ENCODE data around the gene MICOS13.
"Not testable (repeated sequence)": the region's sequence is repeated elsewhere in the genome, so short reads cannot be mapped to it uniquely, and the experiment has no call there.

MICOS13 gene

DNA sequence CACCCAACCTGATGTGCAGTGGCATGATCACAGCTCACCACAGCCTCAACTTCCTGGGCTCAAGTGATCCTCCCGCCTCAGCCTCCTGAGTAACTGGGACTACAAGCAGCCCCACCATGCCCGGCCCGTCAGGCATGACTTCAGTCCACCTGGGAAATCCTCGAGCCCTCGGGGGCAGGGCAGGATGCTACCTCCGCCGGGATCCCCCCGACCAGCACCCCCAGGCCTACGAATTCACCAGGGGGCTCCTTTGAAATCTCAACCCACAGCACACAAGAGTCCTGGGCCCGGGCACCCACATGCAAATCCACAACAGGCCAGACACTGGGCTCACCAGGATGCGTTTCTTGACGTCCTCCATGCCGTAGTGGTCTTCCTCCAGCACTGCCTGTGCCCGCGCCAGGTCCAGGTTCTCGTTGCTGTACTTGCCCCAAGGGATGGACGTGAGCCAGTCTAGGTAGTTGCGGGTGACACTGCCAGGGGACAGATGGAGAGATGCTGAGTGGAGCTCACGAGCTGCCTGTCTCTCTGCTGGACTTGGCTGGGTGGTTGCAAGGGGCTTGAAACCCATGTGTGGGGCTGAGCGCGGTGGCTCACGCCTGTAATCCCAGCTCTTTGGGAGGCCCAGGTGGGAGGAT is 20.3 kb upstream of the MICOS13 start:
- DNase-seq = no peak

DNA sequence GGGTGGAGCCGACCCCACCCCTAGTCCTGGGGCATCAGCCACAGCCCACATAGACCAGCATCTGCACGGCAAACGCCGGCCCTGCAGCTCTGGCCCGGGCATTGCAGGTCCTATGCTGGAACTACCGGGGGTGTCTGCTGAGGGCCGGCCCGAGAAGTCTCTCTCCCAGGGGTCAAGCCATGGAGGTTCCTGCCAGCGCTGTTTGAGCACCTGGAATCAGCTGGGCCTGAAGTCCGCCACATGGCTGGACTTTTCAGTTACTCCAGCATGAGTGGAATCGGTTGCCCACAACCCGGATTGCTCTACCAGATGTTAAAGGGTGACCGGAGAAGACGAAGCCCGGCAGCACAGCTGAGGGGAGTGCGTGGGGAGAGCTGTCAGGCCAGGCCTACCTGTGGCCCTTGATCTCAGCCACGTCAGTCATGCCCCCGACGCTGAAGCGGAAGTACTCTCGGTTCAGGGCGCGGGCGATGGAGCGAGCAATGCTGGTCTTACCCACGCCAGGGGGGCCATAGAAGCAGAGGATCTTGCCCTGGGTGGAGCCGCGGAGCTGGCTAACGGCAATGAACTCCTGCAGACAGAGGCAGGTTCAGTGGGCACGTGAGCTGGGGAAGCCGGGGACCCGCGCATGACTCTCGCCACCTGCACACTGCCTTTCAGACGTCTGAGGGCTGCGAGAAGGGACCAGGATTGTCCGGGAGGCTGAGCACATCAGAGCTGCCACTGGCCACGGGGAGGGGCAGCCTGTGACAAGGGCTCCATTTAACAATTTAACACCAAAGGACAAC is 18.5 kb upstream of the MICOS13 start:
- no peak for DNase-seq

DNA sequence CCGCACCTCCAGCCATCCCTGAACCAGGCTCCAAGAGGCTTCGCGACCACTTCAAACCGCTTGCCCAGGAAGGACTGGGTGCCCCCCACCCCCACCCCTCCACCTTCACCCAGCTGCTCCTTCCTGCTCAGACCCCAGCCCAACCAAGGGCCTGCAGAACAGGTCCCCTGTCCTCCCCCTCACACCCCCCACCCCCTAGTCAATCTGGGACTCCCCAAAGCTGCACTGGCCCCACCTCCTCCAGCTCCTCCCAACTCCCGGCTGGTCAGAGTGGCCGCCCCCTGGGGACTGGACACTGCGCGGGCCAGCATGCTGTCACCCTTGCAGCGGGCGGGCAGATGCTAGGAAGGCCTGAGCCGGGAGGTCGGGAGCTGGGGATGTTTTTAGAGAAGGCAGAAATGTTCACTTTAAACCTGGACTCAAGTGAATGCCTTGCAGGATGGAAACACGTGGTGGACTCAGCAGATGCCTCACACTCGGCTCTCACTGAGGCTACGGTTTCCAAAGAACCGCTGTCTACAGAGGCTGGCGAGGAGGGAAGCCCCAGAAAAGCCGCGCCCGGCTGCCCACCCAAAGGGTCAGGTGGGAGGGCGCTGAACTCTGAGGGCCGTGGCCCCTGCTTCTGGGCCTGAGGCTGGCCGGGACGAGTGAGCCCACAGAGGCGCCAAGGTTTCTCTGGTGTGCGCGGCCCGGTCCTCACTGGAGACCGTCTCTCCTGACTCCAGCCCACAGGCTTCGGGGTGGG is 17.7 kb upstream of the MICOS13 start:
- DNase-seq = no peak

DNA sequence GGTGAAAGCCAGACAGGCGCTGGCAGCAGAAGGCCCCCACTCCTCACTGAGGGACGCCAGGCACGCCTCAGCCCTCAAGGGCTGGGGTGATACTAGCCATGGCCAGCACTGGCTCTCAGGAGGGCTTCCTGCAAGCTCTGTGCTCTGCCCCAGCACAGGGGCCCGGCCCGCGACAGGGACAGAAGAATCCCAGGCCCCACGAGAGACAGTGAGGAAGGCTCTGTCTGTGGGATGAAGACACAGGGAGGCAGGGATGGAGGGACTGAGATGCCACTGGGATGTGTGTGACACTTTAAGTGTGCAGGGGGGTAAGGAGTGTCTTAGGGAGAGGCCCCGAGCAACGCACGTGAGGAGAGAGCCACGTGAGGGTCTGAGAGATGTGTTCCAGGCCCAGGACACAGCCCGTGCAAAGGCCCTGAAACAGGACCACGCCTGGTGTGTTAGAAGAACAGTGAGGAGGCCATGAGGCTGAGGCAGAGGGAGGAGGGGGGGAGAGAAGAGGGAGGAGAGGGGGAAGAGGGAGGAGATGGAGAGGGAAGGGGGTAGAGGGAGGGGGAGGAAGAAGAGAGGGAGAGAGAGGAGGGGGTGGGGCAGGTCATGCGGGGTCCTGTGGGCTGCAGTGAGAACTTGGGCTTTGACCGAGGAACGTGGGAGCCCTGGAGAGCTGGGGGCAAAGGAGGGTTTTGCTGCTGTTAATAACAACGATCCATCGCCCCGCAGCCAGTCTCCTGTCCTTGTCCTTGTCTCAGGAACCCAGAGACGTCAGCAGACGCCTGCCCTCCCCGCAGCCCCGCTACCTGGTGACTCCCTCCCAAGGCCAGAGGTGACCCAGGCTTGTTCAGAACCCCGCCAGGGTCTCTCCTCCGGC is 16.9 kb upstream of the MICOS13 start:
- no peak for DNase-seq

GRCh38 chr19:5696196-5697021 is 16.1 kb upstream of the MICOS13 start:
- DNase-seq = no peak

GRCh38 chr19:5695649-5696195 is 15.4 kb upstream of the MICOS13 start:
- no peak for DNase-seq

DNA sequence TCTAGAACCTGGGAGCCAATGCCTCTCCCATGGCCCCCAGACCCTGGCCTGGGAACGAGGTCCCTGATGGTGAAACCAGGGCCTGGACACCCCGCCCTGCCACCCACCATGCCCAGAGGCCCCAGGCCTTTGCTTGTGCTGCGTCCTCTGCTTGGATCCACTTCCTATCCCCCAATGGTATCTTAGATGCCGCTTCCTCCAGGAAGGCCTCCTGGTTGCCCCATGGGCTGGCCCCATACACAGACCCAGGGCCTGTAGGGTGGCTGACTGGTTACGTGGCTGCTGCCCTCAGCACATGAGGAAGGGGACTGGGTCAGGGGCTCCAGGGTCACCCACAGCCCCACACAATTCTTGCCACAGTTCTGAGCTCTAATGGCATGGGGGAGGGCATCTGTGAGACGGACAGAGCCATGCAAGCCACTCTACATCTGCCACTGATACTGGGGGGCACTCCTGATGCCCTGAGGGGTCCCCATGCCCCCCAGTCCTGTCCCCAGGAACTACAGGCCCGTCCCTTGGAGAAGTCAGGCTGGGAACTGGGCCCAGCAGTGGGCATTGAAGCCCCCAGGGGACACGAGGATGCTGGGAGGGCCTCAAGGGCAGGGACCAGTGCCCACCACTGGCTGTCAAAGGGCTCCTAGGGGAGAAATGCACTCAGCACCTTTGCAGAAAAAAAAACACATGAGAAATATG is 14.8 kb upstream of the MICOS13 start:
- no peak for DNase-seq

- no peak for DNase-seq
Measured at GRCh38 chr19:5694167-5694955, 14.0 kb upstream of the MICOS13 start.

DNA sequence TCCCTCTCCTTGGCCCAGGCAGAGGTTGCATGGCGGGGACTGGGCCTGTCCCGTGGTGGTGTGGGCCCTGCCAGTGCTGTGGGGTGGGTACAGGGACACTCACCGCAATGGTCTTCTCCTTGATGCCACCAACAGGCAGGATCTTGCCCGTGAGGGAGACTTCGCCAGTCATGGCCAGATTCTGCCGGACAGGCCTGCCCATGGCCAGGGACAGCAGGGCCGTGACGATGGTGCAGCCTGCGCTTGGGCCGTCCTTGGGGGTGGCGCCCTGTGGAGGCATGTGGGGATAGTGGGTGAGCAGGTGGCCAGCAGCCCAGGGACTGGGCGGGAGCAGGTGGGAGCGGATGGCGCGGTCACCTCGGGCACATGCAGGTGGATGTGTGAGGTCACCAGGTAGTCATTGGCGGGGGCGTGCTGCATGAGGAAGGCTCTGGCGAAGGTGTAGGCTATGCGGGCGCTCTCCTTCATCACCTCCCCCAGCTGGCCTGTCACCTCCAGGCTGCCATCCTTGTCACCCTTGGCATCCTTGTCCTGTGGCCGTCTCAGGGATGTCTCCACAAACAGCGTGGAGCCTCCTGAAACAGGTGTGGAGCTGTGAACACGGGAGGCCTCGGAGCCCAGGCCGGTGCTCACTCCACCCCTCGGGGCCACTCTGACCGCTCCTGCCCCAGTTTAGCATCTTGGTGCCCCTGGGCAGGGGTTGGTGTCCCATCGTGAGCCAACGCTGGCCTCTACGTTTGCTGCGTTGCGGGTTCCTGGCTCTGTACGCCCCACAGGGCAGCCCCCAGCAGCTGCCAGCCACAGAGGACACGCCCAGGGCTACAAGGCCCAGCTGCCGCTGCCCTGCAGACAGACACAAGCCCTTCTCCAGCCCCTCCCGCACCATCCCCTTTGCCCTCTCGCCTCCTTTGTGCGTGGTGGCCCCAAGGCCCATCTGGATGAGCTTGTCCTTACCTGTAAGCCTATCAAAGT is 13.2 kb upstream of the MICOS13 start:
- no peak for DNase-seq

- no peak for DNase-seq
Measured at GRCh38 chr19:5692723-5693194, 12.4 kb upstream of the MICOS13 start.

- no peak for DNase-seq
Measured at GRCh38 chr19:5691822-5692722, 11.8 kb upstream of the MICOS13 start.

DNA sequence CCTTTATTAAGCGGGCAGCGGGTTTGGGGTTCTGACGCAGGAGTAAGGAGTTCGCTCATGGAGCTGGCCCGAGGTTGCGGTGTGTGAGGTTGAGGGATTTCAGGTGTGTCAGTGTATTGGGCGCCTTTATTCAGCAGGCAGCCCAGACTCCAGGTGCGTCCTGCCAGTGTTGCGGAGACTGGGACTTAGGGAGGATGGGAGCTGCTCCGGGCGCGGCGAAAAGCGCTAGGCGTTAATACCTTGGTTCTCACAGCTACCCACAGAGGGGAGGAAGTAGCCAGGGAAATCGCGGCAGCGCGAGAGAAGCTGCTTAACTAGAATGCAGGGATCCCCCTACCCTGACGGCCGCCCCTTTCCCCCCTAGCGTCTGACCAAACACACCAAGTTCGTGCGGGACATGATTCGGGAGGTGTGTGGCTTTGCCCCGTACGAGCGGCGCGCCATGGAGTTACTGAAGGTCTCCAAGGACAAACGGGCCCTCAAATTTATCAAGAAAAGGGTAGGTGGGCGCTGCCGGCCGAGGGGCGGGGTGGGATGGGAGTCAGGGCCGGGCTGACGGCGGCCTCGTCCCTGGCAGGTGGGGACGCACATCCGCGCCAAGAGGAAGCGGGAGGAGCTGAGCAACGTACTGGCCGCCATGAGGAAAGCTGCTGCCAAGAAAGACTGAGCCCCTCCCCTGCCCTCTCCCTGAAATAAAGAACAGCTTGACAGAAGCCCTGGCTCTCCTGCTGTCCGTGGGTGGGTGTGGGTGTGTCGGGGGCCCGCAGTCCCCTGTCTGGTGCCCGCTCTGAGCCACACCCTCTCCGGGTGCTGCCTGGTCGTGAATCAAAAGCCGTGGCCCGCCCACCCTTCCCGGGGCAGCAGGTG is 10.9 kb upstream of the MICOS13 start:
- no peak for DNase-seq

DNA sequence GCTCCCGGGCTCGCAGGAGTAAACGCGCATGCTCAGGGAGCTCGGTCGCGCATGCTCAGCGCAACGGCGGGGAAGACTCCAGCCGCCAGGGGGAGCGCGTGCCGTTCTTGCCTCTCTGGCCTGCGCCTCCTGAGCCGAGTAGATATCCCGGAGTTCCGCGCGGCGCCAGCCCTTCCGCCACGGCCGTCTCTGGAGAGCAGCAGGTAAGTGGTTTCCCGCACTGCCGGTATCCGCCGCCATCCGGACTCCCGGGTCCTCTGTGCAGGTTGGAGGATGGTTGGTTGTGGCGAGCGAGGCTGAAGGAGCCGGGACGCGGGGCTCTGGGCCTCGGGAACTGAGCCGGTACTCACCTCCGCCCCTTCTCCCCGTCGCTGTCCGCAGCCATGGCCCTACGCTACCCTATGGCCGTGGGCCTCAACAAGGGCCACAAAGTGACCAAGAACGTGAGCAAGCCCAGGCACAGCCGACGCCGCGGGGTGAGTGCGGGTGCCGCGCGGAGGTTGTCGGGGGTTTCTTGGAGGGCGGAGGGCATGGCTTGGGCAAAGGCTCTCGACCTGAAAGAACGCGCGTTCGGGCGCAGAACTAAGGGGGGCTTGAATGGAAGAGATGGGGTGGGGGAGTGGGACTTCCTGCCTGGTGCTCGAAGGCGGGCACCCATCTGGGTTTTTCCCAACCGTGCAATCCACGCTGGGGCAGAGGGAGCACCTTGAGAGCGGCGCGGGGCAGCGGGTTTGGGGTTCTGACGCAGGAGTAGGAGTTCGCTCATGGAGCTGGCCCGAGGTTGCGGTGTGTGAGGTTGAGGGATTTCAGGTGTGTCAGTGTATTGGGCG is 10.0 kb upstream of the MICOS13 start, which contains the start of gene RPL36:
RPL36 (plus strand) TSS at position 171 of the 830 bp plus-strand sequence; CDS start at position 384, 213 bp downstream.
- peak; percentile 91 for DNase-seq

DNA sequence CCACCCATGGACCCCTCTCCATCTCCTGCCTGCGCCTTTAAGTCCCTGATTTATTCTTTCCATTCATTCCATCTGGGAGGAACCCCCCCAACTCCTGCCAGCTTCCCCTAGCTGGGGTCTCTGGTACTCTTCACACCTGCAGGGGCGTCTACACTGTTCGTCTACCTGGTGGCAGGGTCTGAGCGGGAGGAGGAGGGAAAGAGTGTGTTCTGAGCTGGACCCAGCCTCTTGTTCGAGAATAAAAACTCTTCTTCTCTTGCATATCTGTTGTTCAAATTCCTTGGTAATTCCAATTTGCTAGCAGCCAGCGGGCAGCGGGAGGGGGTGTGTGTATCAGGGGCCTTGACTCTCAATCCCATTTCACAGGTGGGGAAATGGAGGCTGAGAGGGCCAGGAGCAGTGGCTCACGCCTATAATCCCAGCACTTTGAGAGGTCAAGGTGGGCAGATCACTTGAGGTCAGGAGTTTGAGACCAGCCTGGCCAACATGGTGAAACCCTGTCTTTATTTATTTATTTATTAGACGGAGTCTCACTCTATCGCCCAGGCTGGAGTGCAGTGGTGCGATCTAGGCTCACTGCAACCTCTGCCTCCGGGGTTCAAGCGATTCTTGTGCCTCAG is 8.1 kb upstream of the MICOS13 start:
- not testable (repeated sequence) for DNase-seq

All from NCI-H510A (cell line).